H1 (cell line): Measurements from ENCODE around the gene MTCH1. TPM values are rescaled to one million over a fixed set of nuclear protein-coding genes. Genes with fewer than 3 reads are reported as not detected.

ENCODE experiments used
- POU5F1 ChIP-seq: IDR thresholded peaks from 2 replicates; pipeline ENCODE4 v1.6.1; 2011; ENCODE audit warnings: low read depth, mild to moderate bottlenecking, low read length, moderate library complexity
- RAD21 ChIP-seq, 2 experiments: IDR thresholded peaks in 1 of 2; conservative IDR thresholded peaks in 1 of 2; 2 replicates each; pipeline ENCODE4 v1.6.1; 2011; ENCODE audit warnings: low read depth in 2 of 2, low read length in 2 of 2, improper control_type of control experiment in 1 of 2, inconsistent platforms in 1 of 2, mild to moderate bottlenecking in 1 of 2, moderate library complexity in 1 of 2
- SIRT6 ChIP-seq: IDR thresholded peaks from one replicate; pipeline ENCODE4 v1.7.1; 2012; ENCODE audit warnings: low read length, inconsistent platforms
- TAF7 ChIP-seq: optimal IDR thresholded peaks from 2 replicates; pipeline ENCODE3; 2011; ENCODE audit warnings: low read depth, mild to moderate bottlenecking, inconsistent platforms, low read length, moderate library complexity, borderline replicate concordance
- polyA plus RNA-seq, 7 experiments: library from polyadenylated mRNA; depleted of rRNA in 3 of 7; stranded (reverse) in 5 of 7; unstranded in 2 of 7; fragments of >200 nt in 5 of 7; fragments of 200-250 nt in 2 of 7; gene quantifications; 1 replicate in 5 of 7; 2 replicates in 1 of 7; 4 replicates in 1 of 7; pipeline versions ENCODE4 v1.2.1 to v1.2.3, GENCODE V29; 2011 to 2013; ENCODE audit warnings: missing spikeins in 2 of 7, mixed read lengths in 2 of 7
- total RNA-seq: library from RNA; stranded (reverse); fragmentation: NEBNext Ultra II Directional; extraction: Animal tissue kit (Norgen Biotek cat#: 25700); gene quantifications from 2 replicates; pipeline ENCODE4 v1.2.1, GENCODE V29; 2021
- TF ChIP-seq, protein P1 (sequence below): IDR thresholded peaks from 2 replicates; pipeline ENCODE4 v1.6.1; 2011; ENCODE audit warnings: low read length, improper control_type of control experiment

Gene MTCH1
- total and polyA plus RNA-seq, 2 of the 8 experiments (the other 6 are each of a cell fraction or from before 2014, with no cell fraction given): 169 to 214 TPM

DNA sequence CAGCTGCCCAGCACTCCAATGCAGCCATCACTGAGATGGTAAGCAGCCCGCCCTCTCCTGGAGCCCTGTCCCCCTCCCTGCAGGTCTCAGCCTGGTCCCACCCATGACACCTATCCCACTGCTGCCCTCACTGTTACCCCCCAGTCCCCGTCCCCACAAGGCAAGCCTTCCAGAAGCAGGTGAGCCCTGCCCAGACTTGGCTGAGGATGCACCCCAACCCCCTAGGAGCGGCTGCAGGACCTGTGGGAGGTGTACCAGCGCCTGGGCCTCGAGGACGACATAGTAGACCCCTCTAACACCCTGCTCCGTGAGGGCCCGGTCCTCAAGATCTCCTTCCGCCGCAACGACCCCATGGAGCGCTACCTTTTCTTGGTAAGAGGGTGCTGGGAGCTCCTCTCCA is 28.7 kb upstream of the MTCH1 start (continued):
- TF ChIP-seq, protein P1, sequence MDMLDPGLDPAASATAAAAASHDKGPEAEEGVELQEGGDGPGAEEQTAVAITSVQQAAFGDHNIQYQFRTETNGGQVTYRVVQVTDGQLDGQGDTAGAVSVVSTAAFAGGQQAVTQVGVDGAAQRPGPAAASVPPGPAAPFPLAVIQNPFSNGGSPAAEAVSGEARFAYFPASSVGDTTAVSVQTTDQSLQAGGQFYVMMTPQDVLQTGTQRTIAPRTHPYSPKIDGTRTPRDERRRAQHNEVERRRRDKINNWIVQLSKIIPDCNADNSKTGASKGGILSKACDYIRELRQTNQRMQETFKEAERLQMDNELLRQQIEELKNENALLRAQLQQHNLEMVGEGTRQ: no peak
- no peak for TF ChIP-seq POU5F1
- TF ChIP-seq SIRT6: no peak
- no peak for TF ChIP-seq RAD21 (IDR thresholded peaks at IDR 0.05 in 1 of 2, conservative IDR thresholded peaks at IDR 0.05 in 1 of 2; ENCODE audit: low read depth in 2 of 2, low read length in 2 of 2)
- TF ChIP-seq TAF7: no peak
